IMR-90 (cell line): ENCODE measurements around the gene MTUS2.

Experiments
- FOS ChIP-seq: fragments of 150-350 bp; IDR thresholded peaks from 2 replicates; pipeline ENCODE4 v1.6.1; 2016; ENCODE audit warnings: low read depth, low read length
- MXI1 ChIP-seq: IDR thresholded peaks from 2 replicates; pipeline ENCODE4 v1.6.1; 2012; ENCODE audit warnings: low read depth, mild to moderate bottlenecking, low read length, moderate library complexity, borderline replicate concordance
- NFE2L2 ChIP-seq: fragments of 150-350 bp; IDR thresholded peaks from 2 replicates; pipeline ENCODE4 v1.6.1; 2016; ENCODE audit warnings: low read depth, mild to moderate bottlenecking, low read length
- POLR2A ChIP-seq: IDR thresholded peaks from 2 replicates; pipeline ENCODE4 v1.6.1; 2012; ENCODE audit warnings: mild to moderate bottlenecking, low read depth, low read length
- RAD21 ChIP-seq: IDR thresholded peaks from 2 replicates; pipeline ENCODE4 v1.6.1; 2012; ENCODE audit warnings: low read length, improper control_type of control experiment
- RCOR1 ChIP-seq: IDR thresholded peaks from 2 replicates; pipeline ENCODE4 v1.6.1; 2012; ENCODE audit warnings: mild to moderate bottlenecking, low read length, improper control_type of control experiment; ENCODE audit not compliant: insufficient replicate concordance
- RFX5 ChIP-seq: IDR thresholded peaks from 2 replicates; pipeline ENCODE4 v1.8.0; 2012; ENCODE audit warnings: low read depth, mild to moderate bottlenecking, low read length, moderate library complexity
- TF ChIP-seq, protein P1 (sequence below): fragments of 150-350 bp; IDR thresholded peaks from 2 replicates; pipeline ENCODE4 v1.6.1; 2016; ENCODE audit warnings: low read depth, mild to moderate bottlenecking, low read length, moderate library complexity, borderline replicate concordance
- TF ChIP-seq, protein P2 (sequence below): conservative IDR thresholded peaks from 2 replicates; pipeline ENCODE4 v1.5.1; 2012; ENCODE audit warnings: mild to moderate bottlenecking, low read depth, low read length, improper control_type of control experiment
- TF ChIP-seq, protein P3 (sequence below): fragments of 150-350 bp; IDR thresholded peaks from 2 replicates; pipeline ENCODE4 v1.6.1; 2017; ENCODE audit warnings: mild to moderate bottlenecking, antibody characterized with exemption, low read length, low read depth

DNA sequence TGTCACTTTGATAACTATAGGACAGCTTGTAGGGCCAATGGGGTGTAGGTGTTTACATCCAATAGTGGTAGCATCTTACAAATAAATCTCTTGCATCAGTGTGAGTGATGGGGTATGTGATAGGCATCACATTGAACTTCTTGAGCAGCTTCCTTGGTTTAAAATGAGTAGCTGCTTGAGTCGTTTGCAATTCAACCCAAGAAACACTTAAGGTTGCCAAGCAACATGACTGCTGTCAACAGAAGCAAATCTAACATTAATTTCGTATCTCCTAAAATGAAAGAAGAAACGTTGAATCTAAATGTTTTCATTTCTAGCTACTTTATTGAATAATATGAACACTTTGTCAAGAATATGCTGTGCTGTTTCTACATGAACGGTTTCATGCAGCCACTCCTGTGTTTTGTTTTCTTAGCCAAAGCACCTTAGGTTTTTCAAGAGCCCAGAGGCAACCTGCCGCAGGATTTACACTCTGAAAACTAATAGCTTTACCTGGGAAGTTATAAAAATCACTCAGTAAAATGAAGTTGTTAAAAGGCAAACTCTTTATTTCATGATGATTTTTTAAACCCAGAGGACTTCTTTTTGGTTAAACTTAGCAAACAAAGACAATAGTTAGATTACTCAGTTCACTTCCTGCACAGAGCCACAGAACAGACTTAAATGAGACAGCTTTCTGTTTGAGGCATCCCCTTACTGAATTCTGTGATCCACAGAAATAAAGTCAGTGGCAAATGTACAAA, 305.2 kb downstream of the MTUS2 start:
- TF ChIP-seq MXI1 (no peak), POLR2A (no peak), FOS (no peak), RCOR1 (no peak), RAD21 (no peak), NFE2L2 (no peak), RFX5 (no peak)
- TF ChIP-seq, protein P1, sequence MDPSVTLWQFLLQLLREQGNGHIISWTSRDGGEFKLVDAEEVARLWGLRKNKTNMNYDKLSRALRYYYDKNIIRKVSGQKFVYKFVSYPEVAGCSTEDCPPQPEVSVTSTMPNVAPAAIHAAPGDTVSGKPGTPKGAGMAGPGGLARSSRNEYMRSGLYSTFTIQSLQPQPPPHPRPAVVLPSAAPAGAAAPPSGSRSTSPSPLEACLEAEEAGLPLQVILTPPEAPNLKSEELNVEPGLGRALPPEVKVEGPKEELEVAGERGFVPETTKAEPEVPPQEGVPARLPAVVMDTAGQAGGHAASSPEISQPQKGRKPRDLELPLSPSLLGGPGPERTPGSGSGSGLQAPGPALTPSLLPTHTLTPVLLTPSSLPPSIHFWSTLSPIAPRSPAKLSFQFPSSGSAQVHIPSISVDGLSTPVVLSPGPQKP, result no peak
- TF ChIP-seq, protein P2, sequence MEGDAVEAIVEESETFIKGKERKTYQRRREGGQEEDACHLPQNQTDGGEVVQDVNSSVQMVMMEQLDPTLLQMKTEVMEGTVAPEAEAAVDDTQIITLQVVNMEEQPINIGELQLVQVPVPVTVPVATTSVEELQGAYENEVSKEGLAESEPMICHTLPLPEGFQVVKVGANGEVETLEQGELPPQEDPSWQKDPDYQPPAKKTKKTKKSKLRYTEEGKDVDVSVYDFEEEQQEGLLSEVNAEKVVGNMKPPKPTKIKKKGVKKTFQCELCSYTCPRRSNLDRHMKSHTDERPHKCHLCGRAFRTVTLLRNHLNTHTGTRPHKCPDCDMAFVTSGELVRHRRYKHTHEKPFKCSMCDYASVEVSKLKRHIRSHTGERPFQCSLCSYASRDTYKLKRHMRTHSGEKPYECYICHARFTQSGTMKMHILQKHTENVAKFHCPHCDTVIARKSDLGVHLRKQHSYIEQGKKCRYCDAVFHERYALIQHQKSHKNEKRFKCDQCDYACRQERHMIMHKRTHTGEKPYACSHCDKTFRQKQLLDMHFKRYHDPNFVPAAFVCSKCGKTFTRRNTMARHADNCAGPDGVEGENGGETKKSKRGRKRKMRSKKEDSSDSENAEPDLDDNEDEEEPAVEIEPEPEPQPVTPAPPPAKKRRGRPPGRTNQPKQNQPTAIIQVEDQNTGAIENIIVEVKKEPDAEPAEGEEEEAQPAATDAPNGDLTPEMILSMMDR, result no peak
- TF ChIP-seq, protein P3, sequence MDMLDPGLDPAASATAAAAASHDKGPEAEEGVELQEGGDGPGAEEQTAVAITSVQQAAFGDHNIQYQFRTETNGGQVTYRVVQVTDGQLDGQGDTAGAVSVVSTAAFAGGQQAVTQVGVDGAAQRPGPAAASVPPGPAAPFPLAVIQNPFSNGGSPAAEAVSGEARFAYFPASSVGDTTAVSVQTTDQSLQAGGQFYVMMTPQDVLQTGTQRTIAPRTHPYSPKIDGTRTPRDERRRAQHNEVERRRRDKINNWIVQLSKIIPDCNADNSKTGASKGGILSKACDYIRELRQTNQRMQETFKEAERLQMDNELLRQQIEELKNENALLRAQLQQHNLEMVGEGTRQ, result no peak
